ENCODE results near the gene RASA3. TPM values are rescaled to one million over a fixed set of nuclear protein-coding genes. Genes with fewer than 3 reads are reported as not detected.

RASA3 gene
- total RNA-seq, 1 experiment from 2014 or later: 10.0 TPM

DNA sequence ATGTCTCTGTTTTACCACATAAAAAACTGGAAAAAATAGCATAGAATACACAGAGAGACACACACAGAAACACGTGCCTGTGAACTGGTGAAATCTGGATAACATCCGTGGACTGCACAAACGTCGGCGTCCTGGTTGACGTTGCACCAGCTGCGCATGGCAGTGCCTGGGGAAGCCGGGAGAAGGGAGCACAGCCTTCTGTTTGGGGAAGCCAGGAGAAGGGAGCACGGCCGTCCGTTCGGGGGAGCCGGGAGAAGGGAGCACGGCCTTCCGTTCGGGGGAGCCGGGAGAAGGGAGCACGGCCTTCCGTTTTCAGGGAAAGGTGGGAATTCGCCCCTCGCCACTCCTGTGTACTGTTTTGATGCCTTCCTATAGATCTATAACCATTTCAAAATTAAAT is 94.7 kb downstream of the RASA3 start:
- Histone ChIP-seq H2AFZ (no peak overlapping the region), H3K9me3 (ENCODE audit: insufficient read depth, low read depth) (no peaks in the 10 kb centered on the region), H3K4me3 (no peak overlapping the region), H3K27ac (no peak overlapping the region), H3K4me2 (no peak overlapping the region), H3F3A (ENCODE audit: insufficient read depth, low read depth) (no peaks in the 10 kb centered on the region), H3K9me2 (ENCODE audit: insufficient read depth) (no peaks in the 10 kb centered on the region), H3K36me3 (ENCODE audit: low read depth) (no peaks in the 10 kb centered on the region), H3K4me1 (replicated peaks; ENCODE audit: insufficient read depth) (no peaks in the 10 kb centered on the region), H3K27me3 (ENCODE audit: insufficient read depth, low read depth) (no peaks in the 10 kb centered on the region), H4K20me1 (ENCODE audit: insufficient read depth) (no peaks in the 10 kb centered on the region), H3K79me2 (ENCODE audit: low read depth) (no peaks in the 10 kb centered on the region)
- POLR2A ChIA-PET (ENCODE audit: unreplicated experiment): no interaction called here
- no peak for DNase-seq
- intact Hi-C loops (cut with micrococcal nuclease; ENCODE audit: unreplicated experiment): no loop called here
- BruUV-seq (replicated peaks): no TSS peak
- CTCF ChIA-PET: interaction anchor here (0.5 kb wide), 1 partner anchor 73 kb away, joined by 3 read pairs; no protein-coding TSS in a partner anchor
- TF ChIP-seq EZH2 (IDR thresholded peaks at IDR 0.05; ENCODE audit: low read depth): no peak
- TF ChIP-seq, protein P1, sequence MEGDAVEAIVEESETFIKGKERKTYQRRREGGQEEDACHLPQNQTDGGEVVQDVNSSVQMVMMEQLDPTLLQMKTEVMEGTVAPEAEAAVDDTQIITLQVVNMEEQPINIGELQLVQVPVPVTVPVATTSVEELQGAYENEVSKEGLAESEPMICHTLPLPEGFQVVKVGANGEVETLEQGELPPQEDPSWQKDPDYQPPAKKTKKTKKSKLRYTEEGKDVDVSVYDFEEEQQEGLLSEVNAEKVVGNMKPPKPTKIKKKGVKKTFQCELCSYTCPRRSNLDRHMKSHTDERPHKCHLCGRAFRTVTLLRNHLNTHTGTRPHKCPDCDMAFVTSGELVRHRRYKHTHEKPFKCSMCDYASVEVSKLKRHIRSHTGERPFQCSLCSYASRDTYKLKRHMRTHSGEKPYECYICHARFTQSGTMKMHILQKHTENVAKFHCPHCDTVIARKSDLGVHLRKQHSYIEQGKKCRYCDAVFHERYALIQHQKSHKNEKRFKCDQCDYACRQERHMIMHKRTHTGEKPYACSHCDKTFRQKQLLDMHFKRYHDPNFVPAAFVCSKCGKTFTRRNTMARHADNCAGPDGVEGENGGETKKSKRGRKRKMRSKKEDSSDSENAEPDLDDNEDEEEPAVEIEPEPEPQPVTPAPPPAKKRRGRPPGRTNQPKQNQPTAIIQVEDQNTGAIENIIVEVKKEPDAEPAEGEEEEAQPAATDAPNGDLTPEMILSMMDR (conservative IDR thresholded peaks at IDR 0.05): no peak

DNA sequence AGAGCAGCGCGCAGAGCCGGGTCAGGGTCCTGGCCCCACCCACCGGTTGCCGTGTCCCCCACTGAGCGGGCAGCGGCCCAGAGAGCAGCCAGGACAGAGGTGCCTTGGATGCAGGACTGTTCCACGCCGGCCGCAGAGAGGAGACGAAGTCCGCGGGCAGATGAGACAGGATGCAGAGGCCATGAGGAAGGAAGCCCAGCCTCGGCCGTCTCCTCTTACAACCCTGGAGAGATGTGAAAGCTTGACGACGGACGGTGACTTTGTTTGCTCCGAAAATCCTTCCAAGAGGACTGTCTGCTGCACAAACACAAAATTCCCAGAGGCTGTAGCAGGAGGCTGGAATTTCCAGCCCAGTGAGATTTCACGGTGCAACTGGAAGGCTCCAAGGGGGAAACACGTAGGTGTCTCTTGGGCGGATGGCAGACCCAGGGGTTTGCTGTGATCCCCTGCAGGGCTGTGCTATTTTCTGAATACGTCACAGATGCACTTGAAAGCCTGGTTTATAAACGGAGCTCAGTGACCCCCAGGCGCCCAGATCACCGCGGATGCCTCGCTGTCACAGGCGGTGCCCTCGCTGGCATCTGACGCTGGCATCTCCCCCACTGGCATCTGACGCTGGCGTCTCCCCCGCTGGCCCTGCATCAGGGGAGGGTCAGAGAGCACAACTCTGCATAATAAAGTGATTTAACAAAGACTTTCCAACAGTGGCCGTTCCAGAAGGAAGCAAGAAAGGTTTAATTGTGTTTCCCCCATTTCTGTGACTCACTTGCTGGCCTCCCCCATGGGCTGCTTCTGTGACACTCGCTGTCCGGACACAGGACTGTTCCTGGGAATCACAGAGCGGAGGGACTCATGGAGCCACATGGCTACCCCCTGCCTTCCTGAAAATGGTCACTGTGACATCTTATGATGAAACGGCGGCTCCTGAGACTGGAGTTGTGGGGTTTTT is 96.6 kb downstream of the RASA3 start:
- ChIA-PET POLR2A (ENCODE audit: unreplicated experiment) (no interaction called here), CTCF (no interaction called here)
- no TSS peak for BruUV-seq (replicated peaks)
- H3K9me2 ChIP-seq (ENCODE audit: insufficient read depth): no peaks in the 10 kb centered on the region
- H3K27me3 ChIP-seq (ENCODE audit: insufficient read depth, low read depth): no peaks in the 10 kb centered on the region
- no peaks in the 10 kb centered on the region for H3K36me3 ChIP-seq (ENCODE audit: low read depth)
- intact Hi-C loops (cut with micrococcal nuclease; ENCODE audit: unreplicated experiment): no loop called here
- H3K27ac ChIP-seq: no peak overlapping the region
- H3K4me3 ChIP-seq: no peak overlapping the region
- no peaks in the 10 kb centered on the region for H4K20me1 ChIP-seq (ENCODE audit: insufficient read depth)
- peaks cover 9% of the 10 kb centered on the region; the same call in 1 of the 2 replicates for H3F3A ChIP-seq (ENCODE audit: insufficient read depth, low read depth)
- H2AFZ ChIP-seq: no peak overlapping the region
- H3K79me2 ChIP-seq (ENCODE audit: low read depth): no peaks in the 10 kb centered on the region
- no peak for TF ChIP-seq EZH2 (IDR thresholded peaks at IDR 0.05; ENCODE audit: low read depth)
- TF ChIP-seq, protein P1 (conservative IDR thresholded peaks at IDR 0.05): no peak
- H3K4me2 ChIP-seq: no peak overlapping the region
- H3K4me1 ChIP-seq (replicated peaks; ENCODE audit: insufficient read depth): no peaks in the 10 kb centered on the region
- H3K9me3 ChIP-seq (ENCODE audit: insufficient read depth, low read depth): no peaks in the 10 kb centered on the region
- no peak for DNase-seq

DNA sequence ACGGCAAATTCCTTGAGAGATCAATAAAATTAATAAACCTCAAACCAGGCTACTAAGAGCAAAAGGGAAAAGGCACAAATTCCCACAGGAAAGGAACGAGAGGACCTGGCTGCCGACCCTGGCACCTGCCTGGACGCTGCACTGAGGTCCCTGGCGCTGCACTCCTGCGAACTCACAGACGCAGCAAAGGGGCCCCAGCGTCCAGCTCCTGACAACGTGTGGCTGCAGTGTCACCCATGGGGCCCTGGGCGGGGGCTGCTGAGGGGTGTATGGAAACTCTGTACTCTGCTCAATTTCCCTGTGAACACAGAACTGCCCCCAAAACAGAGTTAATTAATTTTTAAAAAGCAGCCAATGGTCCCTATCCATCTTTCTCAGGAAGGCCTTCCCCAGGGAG is 97.2 kb downstream of the RASA3 start:
- intact Hi-C loops (cut with micrococcal nuclease; ENCODE audit: unreplicated experiment): no loop called here
- Histone ChIP-seq H3K4me3 (no peak overlapping the region), H2AFZ (no peak overlapping the region), H3K27ac (no peak overlapping the region), H3K9me3 (ENCODE audit: insufficient read depth, low read depth) (no peaks in the 10 kb centered on the region), H4K20me1 (ENCODE audit: insufficient read depth) (no peaks in the 10 kb centered on the region), H3K27me3 (ENCODE audit: insufficient read depth, low read depth) (no peaks in the 10 kb centered on the region), H3K79me2 (ENCODE audit: low read depth) (no peaks in the 10 kb centered on the region), H3K4me1 (replicated peaks; ENCODE audit: insufficient read depth) (no peaks in the 10 kb centered on the region), H3K4me2 (no peak overlapping the region), H3K9me2 (ENCODE audit: insufficient read depth) (no peaks in the 10 kb centered on the region), H3K36me3 (ENCODE audit: low read depth) (no peaks in the 10 kb centered on the region), H3F3A (ENCODE audit: insufficient read depth, low read depth) (peaks cover 11% of the 10 kb centered on the region; the same call in 1 of the 2 replicates)
- BruUV-seq (replicated peaks): no TSS peak
- ChIA-PET CTCF (no interaction called here), POLR2A (ENCODE audit: unreplicated experiment) (no interaction called here)
- no peak for TF ChIP-seq EZH2 (IDR thresholded peaks at IDR 0.05; ENCODE audit: low read depth)
- TF ChIP-seq, protein P1 (conservative IDR thresholded peaks at IDR 0.05): no peak
- DNase-seq: no peak
